ENCODE measurements around the gene BMP6.

GRCh38 chr6:7916959-7917358, 191.1 kb downstream of the BMP6 start:
- TF ChIP-seq, protein P1, sequence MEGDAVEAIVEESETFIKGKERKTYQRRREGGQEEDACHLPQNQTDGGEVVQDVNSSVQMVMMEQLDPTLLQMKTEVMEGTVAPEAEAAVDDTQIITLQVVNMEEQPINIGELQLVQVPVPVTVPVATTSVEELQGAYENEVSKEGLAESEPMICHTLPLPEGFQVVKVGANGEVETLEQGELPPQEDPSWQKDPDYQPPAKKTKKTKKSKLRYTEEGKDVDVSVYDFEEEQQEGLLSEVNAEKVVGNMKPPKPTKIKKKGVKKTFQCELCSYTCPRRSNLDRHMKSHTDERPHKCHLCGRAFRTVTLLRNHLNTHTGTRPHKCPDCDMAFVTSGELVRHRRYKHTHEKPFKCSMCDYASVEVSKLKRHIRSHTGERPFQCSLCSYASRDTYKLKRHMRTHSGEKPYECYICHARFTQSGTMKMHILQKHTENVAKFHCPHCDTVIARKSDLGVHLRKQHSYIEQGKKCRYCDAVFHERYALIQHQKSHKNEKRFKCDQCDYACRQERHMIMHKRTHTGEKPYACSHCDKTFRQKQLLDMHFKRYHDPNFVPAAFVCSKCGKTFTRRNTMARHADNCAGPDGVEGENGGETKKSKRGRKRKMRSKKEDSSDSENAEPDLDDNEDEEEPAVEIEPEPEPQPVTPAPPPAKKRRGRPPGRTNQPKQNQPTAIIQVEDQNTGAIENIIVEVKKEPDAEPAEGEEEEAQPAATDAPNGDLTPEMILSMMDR (IDR thresholded peaks at IDR 0.05), result no peak
- TF ChIP-seq POLR2A (IDR thresholded peaks at IDR 0.05), result no peak

All from esophagus squamous epithelium (tissue), 4 donors.